Measurements from ENCODE around the gene OSBPL5. TPM values are rescaled to one million over a fixed set of nuclear protein-coding genes. Genes with fewer than 3 reads are reported as not detected.
A peak's percentile ranks its signal among the peaks of the same experiment; 100 is the strongest.

Gene OSBPL5
- total and polyA plus RNA-seq, 5 experiments from 2014 or later: 4.4 to 18.3 (median 5.5) TPM

DNA sequence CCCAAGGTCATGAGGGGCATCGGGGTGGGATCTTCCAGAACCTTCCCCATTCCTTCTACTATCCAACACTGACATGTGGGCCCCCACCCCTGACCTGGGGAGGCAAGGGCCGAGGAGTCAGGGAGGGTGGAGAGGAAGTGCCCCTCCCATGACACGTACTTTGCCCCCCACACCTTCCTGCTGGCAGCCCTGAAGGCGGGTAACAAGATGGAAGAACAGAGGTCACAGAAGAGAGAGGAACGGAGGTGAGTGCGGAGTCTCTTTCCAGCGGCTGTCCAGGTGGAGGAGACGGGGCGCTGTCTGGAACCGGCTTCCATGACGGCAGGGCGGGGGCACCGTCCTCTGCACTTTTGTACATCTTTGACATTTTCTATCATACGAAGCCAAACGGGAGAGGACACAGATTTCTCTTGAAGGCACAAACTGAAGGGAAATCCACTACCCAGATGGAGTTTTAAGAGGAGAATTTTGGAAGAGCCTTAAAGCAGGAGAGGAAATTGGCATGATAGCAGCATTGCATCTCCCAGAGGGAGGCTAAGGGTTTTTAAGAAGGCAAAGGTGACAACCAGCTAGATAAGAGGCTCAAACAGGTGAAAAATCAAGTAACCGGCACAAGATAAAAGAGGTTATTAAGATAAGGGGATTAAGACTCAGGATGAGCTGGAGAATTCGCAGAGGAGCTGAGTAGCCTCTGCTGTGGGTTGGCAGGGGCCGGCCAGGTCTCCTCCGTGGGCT, 16.7 kb downstream of the OSBPL5 start:
- H3K9me3 Mint-ChIP-seq: no peaks in the 10 kb centered on the region
- peaks cover 0 to 12% (median 0%) of the 10 kb centered on the region in 3 donors for H3K36me3 Mint-ChIP-seq
- H3K27me3 Mint-ChIP-seq: no peaks in the 10 kb centered on the region
- peak overlapping the region in 3 of 10 donors; percentile 8 to 89 (median 78) for H3K27ac Mint-ChIP-seq
- H3K4me3 Mint-ChIP-seq: no peak overlapping the region
- POLR2A ChIA-PET: no interaction called here
- H3K4me1 Mint-ChIP-seq: peaks cover 22 to 45% (median 31%) of the 10 kb centered on the region in 4 donors
- ATAC-seq (no peak), DNase-seq (no peak)

DNA sequence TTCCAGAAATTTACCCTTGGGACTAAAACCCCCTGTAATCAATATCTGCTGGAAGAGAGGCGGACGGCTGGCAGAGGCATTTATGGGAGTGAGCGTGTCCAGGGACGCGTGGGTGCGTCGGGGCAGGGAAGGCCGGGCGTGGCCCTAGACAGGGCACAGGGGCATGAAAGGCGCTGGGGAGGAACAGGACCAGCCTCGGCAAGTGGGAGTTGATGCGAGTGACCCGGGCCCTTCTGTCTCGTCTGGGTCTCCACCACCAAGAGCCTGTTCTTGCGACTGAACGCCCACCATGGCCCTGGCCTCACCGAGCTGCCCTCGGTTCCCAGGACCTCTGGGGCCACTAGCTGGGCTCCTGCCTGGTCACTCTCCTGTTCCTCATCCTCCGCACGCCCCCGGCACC, 17.5 kb downstream of the OSBPL5 start:
- no peak for DNase-seq
- Mint-ChIP-seq H3K4me1 (peaks cover 23 to 49% (median 31%) of the 10 kb centered on the region in 4 donors), H3K27me3 (no peaks in the 10 kb centered on the region), H3K36me3 (peaks cover 0 to 6% (median 0%) of the 10 kb centered on the region in 3 donors), H3K27ac (no peak overlapping the region), H3K4me3 (no peak overlapping the region), H3K9me3 (no peaks in the 10 kb centered on the region)
- ATAC-seq: no peak
- POLR2A ChIA-PET: no interaction called here

DNA sequence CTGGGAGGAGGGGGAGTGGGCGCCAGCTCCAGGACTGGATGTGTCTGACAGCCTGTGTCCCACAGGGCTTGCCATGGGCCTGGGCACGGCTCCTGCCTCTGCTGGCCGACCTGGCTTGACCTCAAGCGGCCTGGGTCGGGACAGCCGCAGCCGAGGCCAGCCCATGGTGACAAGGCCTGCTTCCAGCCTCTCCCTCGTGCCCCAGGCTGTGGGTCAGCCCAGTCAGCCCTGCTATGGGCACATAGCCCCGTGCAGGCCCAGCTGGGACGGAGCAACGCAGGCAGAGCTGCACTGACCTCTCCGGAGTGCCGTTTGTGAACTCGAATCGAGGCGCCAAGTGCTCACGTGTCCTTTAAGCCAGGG, 17.9 kb downstream of the OSBPL5 start:
- ATAC-seq (no peak), DNase-seq (no peak)
- no peaks in the 10 kb centered on the region for H3K9me3 Mint-ChIP-seq
- H3K4me3 Mint-ChIP-seq: no peak overlapping the region
- H3K36me3 Mint-ChIP-seq: peaks cover 0 to 6% (median 0%) of the 10 kb centered on the region in 3 donors
- peaks cover 27 to 53% (median 34%) of the 10 kb centered on the region in 4 donors for H3K4me1 Mint-ChIP-seq
- no peaks in the 10 kb centered on the region for H3K27me3 Mint-ChIP-seq
- H3K27ac Mint-ChIP-seq: no peak overlapping the region
- POLR2A ChIA-PET: no interaction called here

DNA sequence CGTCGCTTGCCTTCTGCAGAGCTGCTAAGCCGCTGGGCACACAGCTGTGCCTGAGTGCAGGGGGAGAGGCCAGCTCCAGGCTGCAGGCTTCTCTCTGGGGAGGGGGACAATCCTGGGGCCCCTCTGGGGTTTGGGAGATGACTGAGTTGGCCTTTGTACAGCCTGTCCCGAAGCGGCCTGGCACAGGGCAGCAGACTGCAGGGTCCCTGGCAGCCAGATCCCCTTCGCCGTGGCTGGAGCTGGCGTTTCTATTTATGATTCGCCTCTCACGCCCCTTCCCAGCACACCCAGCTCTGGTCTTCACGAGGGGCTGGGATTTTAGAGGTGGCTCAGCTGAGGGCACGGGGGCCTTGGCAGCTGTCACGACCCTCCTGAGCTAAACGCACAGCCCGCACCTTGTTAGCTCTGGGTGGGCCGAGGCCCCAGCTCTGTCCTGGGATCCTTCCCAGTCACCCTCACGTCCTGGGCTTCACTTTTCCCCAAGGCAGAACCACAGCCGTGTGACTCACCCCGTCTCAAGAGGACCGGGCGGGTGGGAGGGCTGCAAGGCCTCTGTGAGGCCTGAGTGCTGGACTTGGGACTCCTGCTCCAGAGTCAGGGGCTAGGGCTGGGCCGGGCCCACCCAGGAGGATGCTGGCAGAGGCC, 18.4 kb downstream of the OSBPL5 start:
- Mint-ChIP-seq H3K9me3 (no peaks in the 10 kb centered on the region), H3K36me3 (peaks cover 0 to 6% (median 0%) of the 10 kb centered on the region in 3 donors), H3K4me3 (no peak overlapping the region), H3K27ac (peak overlapping the region in 2 of 10 donors; percentile 14 to 48), H3K27me3 (no peaks in the 10 kb centered on the region), H3K4me1 (peaks cover 27 to 52% (median 35%) of the 10 kb centered on the region in 4 donors)
- POLR2A ChIA-PET: no interaction called here
- DNase-seq (no peak), ATAC-seq (no peak)

DNA sequence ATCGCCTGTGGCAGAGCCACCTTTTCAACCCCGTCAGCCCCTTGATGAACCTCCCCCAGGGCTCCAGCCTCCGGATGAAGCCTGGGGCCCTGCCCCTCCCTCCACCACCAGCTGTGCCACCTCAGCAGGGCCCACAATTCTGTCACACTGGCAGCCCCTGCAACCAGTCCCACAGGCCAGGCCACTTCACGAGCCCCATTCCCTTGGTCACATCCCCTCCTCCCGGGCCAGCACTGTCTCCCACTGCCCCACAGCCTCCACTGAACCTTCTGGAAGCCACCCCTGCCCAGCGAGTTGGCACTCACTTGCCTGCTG, 19.9 kb downstream of the OSBPL5 start:
- peaks cover 0 to 6% (median 0%) of the 10 kb centered on the region in 3 donors for H3K36me3 Mint-ChIP-seq
- peaks cover 25 to 49% (median 31%) of the 10 kb centered on the region in 4 donors for H3K4me1 Mint-ChIP-seq
- DNase-seq (no peak), ATAC-seq (no peak)
- no peak overlapping the region for H3K4me3 Mint-ChIP-seq
- H3K9me3 Mint-ChIP-seq: no peaks in the 10 kb centered on the region
- POLR2A ChIA-PET: interaction anchor here (0.7 kb wide), 1 partner anchor 189 kb away, joined by 3 read pairs; no protein-coding TSS in a partner anchor
- H3K27ac Mint-ChIP-seq: peak overlapping the region in 1 of 10 donors; percentile 86
- H3K27me3 Mint-ChIP-seq: no peaks in the 10 kb centered on the region

DNA sequence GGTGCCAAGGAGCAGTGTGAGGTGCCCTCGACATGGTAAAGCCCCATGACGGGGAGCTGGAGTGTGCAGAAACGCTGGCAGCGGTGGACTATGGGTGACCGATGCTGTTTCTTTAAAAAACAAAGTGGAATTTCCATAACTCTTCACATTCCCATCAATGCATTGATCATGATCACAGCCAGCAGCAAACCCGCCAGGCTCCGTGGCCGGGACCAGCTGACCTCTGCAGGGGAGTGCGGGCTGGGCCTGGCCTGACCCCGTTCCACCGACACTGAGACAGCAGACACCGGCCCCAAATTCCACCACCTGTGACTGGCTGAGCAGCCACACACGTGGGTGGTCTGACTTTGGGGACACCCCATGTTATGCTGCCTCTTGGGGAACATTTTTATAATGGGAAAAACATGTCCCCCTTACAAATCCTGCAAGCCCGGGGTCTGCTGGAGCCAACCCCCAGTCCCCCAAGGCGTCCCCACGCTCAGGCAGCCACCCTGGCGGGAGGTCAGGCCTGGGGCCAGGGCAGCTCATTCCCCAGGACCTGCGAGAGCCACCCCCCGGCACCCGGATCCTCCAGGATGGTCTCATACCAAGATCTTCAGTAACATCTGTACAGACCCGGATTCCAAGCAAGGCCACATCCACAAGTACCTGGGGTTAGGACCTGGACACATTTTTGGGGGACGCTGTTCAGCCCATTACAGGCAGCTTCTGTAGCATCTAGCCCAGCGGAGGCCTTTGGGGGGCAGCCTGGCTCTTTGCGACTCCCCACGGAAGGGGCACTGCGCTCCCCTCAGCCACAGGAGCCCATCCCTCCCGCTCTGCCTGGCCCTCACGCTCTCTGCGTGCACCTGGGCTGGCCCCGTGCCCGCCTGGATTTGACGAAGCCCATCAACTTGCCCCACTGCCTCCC, 20.6 kb downstream of the OSBPL5 start:
- peaks cover 21 to 45% (median 30%) of the 10 kb centered on the region in 4 donors for H3K4me1 Mint-ChIP-seq
- no peak for ATAC-seq

DNA sequence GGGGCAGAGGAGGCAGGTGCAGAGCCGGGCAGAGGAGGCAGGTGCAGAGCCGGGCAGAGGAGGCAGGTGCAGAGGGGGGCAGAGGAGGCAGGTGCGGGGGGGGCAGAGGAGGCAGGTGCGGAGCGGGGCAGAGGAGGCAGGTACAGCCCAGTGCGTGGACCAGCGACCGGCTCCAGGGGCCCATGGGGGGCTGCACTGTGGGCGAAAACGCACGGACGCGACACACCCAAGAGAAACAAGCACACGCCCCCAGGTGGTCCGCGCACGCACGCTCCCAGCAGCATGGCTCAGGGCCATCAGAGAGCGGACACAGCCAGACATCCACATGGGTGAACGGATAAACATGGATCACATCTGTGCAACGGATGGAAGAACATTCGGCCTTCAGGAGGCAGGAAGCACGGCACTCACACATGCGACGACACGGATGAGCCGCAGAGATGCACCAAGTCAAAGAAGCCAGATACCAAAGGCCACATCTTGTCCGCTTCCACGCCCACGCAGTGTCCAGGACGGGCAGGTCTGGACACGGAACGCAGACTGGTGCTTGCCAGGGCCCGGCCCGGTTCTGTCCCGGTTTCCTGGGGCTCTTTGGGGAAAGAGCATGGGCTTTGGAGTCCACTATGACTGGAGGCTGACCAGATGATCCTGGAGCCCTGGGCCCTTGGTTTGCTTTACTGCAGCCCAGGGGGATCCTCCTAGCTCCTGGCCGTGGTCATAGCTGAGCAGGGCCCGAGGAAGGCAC, 21.8 kb downstream of the OSBPL5 start:
- Mint-ChIP-seq H3K4me3 (no peak overlapping the region), H3K27ac (peak overlapping the region in 1 of 10 donors; percentile 20), H3K9me3 (no peaks in the 10 kb centered on the region), H3K36me3 (peaks cover 0 to 3% (median 0%) of the 10 kb centered on the region in 3 donors), H3K27me3 (no peaks in the 10 kb centered on the region), H3K4me1 (peaks cover 18 to 34% (median 25%) of the 10 kb centered on the region in 4 donors)
- POLR2A ChIA-PET: no interaction called here
- DNase-seq (no peak), ATAC-seq (no peak)

More for the DNA sequence above, 20.6 kb downstream of the OSBPL5 start:
- Mint-ChIP-seq H3K27ac (peak overlapping the region in 1 of 10 donors; percentile 86), H3K36me3 (peaks cover 0 to 6% (median 0%) of the 10 kb centered on the region in 3 donors), H3K9me3 (no peaks in the 10 kb centered on the region), H3K4me3 (no peak overlapping the region), H3K27me3 (no peaks in the 10 kb centered on the region)
- POLR2A ChIA-PET: interaction anchor here (0.7 kb wide), 1 partner anchor 188 kb away, joined by 3 read pairs; no protein-coding TSS in a partner anchor
- no peak for DNase-seq

DNA sequence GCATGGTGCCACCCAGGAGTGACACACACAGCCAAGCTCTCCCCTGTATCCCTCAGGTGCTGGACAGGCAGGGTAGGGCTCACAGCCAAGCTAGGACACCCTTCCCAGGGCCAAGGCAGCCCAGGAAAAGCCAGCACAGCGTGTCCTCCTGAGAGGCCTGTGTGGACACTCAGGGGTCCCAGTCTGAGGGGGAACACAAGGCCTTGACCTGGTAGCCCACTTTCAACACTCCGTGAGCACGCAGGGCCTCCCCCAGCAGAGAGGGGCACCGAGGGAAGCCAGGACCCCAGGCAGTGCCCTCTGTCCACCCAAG, 24.9 kb downstream of the OSBPL5 start:
- no peak overlapping the region for H3K4me3 Mint-ChIP-seq
- H3K27me3 Mint-ChIP-seq: no peaks in the 10 kb centered on the region
- H3K9me3 Mint-ChIP-seq: no peaks in the 10 kb centered on the region
- H3K36me3 Mint-ChIP-seq: no peaks in the 10 kb centered on the region
- no peak for DNase-seq
- ATAC-seq: no peak
- H3K27ac Mint-ChIP-seq: peak overlapping the region in 1 of 10 donors; percentile 25
- peaks cover 19 to 46% (median 39%) of the 10 kb centered on the region in 4 donors for H3K4me1 Mint-ChIP-seq
- POLR2A ChIA-PET: no interaction called here

DNA sequence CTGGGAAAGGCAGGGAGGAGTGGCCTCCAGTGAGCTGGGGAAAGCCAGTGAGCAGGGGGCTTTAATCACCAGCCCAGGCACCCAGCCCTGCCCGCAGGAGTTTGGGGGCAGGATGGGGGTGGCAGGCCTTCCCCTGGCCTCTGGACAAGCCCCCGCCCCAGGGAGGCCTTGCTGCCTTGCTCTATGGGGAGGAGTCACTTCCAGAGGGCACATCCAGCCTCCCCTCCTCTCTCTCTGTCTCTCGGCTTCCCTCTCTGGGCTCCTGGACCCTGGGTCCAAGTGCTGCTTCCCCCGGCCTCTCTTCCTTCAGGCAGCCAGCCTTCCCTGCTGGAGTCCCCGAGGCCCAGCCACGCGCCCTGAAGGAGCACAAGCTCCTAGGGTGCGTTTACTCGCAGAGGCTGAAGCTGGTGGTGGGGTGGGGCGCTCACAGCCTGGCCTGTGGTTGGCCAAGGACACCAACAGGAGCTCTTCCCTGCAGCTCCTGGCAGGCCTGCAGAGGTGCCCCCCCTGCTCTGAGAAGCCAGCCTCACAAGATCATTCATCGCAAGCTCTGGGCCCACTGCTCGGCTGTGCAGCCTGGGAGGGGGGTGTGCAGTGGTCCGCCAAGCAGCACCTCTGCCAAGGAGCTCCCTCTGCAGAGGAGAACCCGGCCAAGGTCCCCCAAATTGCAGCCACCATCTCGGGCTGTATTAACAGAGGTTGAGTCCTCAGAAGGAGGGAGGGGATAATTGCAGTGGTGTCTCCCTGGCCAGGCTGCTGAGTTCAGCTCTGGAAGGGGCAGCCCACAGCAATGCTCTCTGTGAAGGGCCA, 25.4 kb downstream of the OSBPL5 start:
- H3K4me1 Mint-ChIP-seq: peaks cover 19 to 46% (median 42%) of the 10 kb centered on the region in 4 donors
- POLR2A ChIA-PET: no interaction called here
- H3K36me3 Mint-ChIP-seq: no peaks in the 10 kb centered on the region
- H3K27me3 Mint-ChIP-seq: no peaks in the 10 kb centered on the region
- peak overlapping the region in 1 of 10 donors; percentile 26 for H3K4me3 Mint-ChIP-seq
- H3K9me3 Mint-ChIP-seq: no peaks in the 10 kb centered on the region
- peak overlapping the region in 1 of 10 donors; percentile 55 for H3K27ac Mint-ChIP-seq
- DNase-seq (peak in 1 of 10 donors; percentile 55), ATAC-seq (no peak)

DNA sequence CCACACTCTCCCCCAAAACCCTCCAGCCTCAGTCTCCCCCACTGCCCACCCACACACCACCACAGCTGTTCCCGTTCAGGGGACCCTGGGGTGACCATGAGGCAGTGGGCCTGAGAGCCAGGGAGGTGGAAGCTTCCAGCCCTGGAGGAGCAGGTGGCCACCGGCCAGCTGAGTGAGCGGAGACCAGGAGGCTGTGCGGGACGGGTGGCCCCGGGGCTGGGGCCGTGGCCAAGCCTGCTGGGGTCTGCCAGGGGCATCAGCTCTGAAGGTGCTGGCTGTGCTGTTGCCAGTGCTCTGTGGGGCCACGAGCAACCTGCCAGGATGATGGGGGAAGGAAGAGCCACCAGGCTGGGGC, 26.0 kb downstream of the OSBPL5 start:
- Mint-ChIP-seq H3K36me3 (no peaks in the 10 kb centered on the region), H3K27me3 (no peaks in the 10 kb centered on the region), H3K9me3 (no peaks in the 10 kb centered on the region), H3K4me3 (no peak overlapping the region), H3K27ac (no peak overlapping the region), H3K4me1 (peaks cover 19 to 46% (median 42%) of the 10 kb centered on the region in 4 donors)
- ATAC-seq (no peak), DNase-seq (no peak)
- POLR2A ChIA-PET: no interaction called here

DNA sequence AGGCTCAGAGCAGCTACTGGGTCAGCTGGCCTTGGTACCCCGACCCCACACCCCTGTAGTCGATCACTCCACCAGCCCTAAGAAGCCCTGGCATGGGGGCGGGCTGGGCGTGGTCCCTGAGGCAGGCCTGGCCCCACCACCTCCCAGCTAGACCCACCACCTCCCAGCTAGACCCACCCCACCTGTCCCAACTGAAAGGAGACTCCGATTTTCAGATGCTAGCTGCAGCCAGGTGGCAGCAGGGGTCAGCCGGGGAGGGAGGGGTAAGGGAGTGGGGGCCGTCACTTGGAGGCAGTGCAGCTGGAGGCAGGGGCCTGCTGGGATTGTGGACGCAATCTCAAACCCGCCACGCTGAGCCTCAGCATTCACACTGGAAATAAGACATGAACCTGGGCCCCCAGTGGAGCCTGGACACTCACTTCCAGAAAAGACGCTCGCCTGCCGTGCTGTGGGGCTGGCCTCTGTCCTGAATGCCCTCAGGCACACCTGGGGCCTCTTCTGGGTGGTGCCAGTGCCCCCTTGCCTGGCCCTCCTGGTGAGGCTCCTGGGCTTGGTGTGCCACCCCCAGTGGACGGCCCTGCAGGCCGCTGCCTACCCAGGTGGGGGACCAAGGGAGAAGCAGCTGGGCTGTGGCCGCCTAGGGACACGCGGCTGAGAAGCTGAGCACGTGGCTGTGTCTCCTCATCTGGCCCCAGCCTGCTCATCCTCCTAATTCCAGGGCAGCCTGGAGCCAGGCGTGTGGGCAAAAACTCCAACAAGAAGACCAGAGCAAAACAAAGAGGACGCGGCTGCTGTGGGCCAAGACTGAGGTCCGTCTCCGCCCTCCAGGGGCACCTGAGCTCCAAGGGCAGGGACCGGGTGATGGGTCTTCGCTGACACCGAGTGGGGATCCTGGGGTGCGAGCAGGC, 26.7 kb downstream of the OSBPL5 start:
- no peaks in the 10 kb centered on the region for H3K9me3 Mint-ChIP-seq
- POLR2A ChIA-PET: no interaction called here

More for the DNA sequence above, 26.7 kb downstream of the OSBPL5 start:
- Mint-ChIP-seq H3K36me3 (no peaks in the 10 kb centered on the region), H3K4me3 (no peak overlapping the region), H3K27ac (peak overlapping the region in 3 of 10 donors; percentile 72 to 84 (median 79)), H3K27me3 (no peaks in the 10 kb centered on the region), H3K4me1 (peaks cover 19 to 47% (median 40%) of the 10 kb centered on the region in 4 donors)
- DNase-seq: peak in 2 of 10 donors; percentile 2 to 54
- no peak for ATAC-seq

All from naive thymus-derived CD8-positive, alpha-beta T cell (primary cell).